H1 (cell line): ENCODE results near the gene EFHD1. TPM values are rescaled to one million over a fixed set of nuclear protein-coding genes. Genes with fewer than 3 reads are reported as not detected.

Experiments
- CTCF ChIA-PET: fragments of 300-600 bp; sonication (Branson Sonifier 250); formaldehyde crosslinking; loops from one replicate; lab custom pipeline; 2021; ENCODE audit not compliant: partially characterized antibody; lab: Charles Lee
- POLR2A ChIA-PET: fragments of 300-600 bp; sonication (Branson Sonifier 250); formaldehyde crosslinking; loops from one replicate; lab custom pipeline; 2021; ENCODE audit warnings: inconsistent platforms; ENCODE audit not compliant: partially characterized antibody; lab: Charles Lee
- DNase-seq, 2 experiments: peaks; one replicate each; pipeline versions ENCODE4 v3.0.0 to v3.0.0-alpha.2; 2010 to 2022; ENCODE audit warnings: low spot score in 2 of 2, low read depth in 1 of 2, mixed read lengths in 1 of 2
- FAIRE-seq: peaks from 2 replicates; lab custom pipeline; 2011; peaks lifted over from hg19 to GRCh38; lab: Jason Lieb, UNC
- H2AFZ ChIP-seq: 2 replicates; pipeline ENCODE4 v1.8.1; 2012; ENCODE audit warnings: low read length, inconsistent platforms
- H2AK5ac ChIP-seq: 2 replicates; pipeline ENCODE4 v1.6.1; 2013; ENCODE audit warnings: low read depth, low read length
- H2BK120ac ChIP-seq: replicated peaks from 2 replicates; pipeline ENCODE3; 2013; ENCODE audit warnings: low read depth, low read length, inconsistent platforms
- H2BK12ac ChIP-seq: 2 replicates; pipeline ENCODE4 v1.6.1; 2013; ENCODE audit warnings: low read depth, low read length
- H2BK15ac ChIP-seq: 2 replicates; pipeline ENCODE4 v1.6.1; 2013; ENCODE audit warnings: low read length
- H2BK20ac ChIP-seq: 2 replicates; pipeline ENCODE4 v1.6.1; 2013; ENCODE audit warnings: low read length
- H2BK5ac ChIP-seq: 2 replicates; pipeline ENCODE4 v1.6.1; 2013; ENCODE audit warnings: low read depth, low read length
- H3K14ac ChIP-seq: 2 replicates; pipeline ENCODE4 v1.6.1; 2013; ENCODE audit warnings: inconsistent platforms; ENCODE audit not compliant: insufficient read length
- H3K18ac ChIP-seq: 2 replicates; pipeline ENCODE4 v1.6.1; 2013; ENCODE audit warnings: low read length; ENCODE audit errors: extremely low read depth
- H3K23ac ChIP-seq: 2 replicates; pipeline ENCODE4 v1.6.1; 2013; ENCODE audit warnings: inconsistent platforms; ENCODE audit not compliant: insufficient read length
- H3K23me2 ChIP-seq: 2 replicates; pipeline ENCODE4 v1.6.1; 2013; ENCODE audit warnings: low read depth, low read length
- H3K27ac ChIP-seq: 2 replicates; pipeline ENCODE4 v1.6.1; 2011; ENCODE audit warnings: low read depth, low read length, inconsistent platforms
- H3K27me3 ChIP-seq, 4 experiments: replicated peaks in 1 of 4; 1 replicate in 1 of 4; 2 replicates in 3 of 4; pipeline versions ENCODE4 v1.6.1 to v1.8.1; 2011 to 2013; ENCODE audit warnings: low read length in 3 of 4, mild to moderate bottlenecking in 3 of 4, inconsistent platforms in 2 of 4, mixed read lengths in 2 of 4, moderate library complexity in 1 of 4; ENCODE audit not compliant: control insufficient read depth in 3 of 4, insufficient read depth in 3 of 4; ENCODE audit errors: extremely low read depth in 1 of 4
- H3K36me3 ChIP-seq, 4 experiments: 2 replicates each; pipeline versions ENCODE4 v1.6.1 to v1.8.1; 2011 to 2013; ENCODE audit warnings: mild to moderate bottlenecking in 4 of 4, low read length in 3 of 4, moderate library complexity in 2 of 4, control low read depth in 1 of 4, inconsistent platforms in 1 of 4; ENCODE audit not compliant: insufficient read depth in 4 of 4, control insufficient read depth in 2 of 4
- H3K4ac ChIP-seq: replicated peaks from 2 replicates; pipeline ENCODE3; 2013; ENCODE audit warnings: low read length, low read depth, mixed read lengths, inconsistent platforms; ENCODE audit not compliant: insufficient read length
- H3K4me1 ChIP-seq, 4 experiments: replicated peaks in 1 of 4; 1 replicate in 1 of 4; 2 replicates in 3 of 4; pipeline versions ENCODE4 v1.6.1 to v1.8.1; 2011 to 2013; ENCODE audit warnings: low read length in 3 of 4, inconsistent platforms in 2 of 4, mixed read lengths in 1 of 4; ENCODE audit not compliant: insufficient read depth in 4 of 4, control insufficient read depth in 3 of 4
- H3K4me2 ChIP-seq, 2 experiments: 2 replicates each; pipeline versions ENCODE4 v1.6.1 to v1.8.1; 2011 to 2013; ENCODE audit warnings: low read depth in 2 of 2, low read length in 2 of 2, control low read depth in 1 of 2, inconsistent platforms in 1 of 2, mild to moderate bottlenecking in 1 of 2; ENCODE audit not compliant: insufficient read depth in 1 of 2
- H3K4me3 ChIP-seq, 4 experiments: fragments of 200-600, 300-600 bp in 1 of 4; sonication (generic), shearing (Covaris generic), sonication (Bioruptor Twin) in 1 of 4; 2 replicates each; pipeline versions ENCODE4 v1.5.1 to v1.8.1; 2011 to 2016; ENCODE audit warnings: low read length in 4 of 4, low read depth in 3 of 4, control low read depth in 2 of 4, inconsistent platforms in 2 of 4, mild to moderate bottlenecking in 2 of 4, mixed read lengths in 1 of 4, moderate library complexity in 1 of 4; ENCODE audit not compliant: insufficient read depth in 2 of 4; ENCODE audit errors: extremely low read depth in 1 of 4
- H3K56ac ChIP-seq: replicated peaks from 2 replicates; pipeline ENCODE3; 2013; ENCODE audit warnings: low read depth, mild to moderate bottlenecking, mixed read lengths, low read length, inconsistent platforms; ENCODE audit not compliant: insufficient read length
- H3K79me1 ChIP-seq: 2 replicates; pipeline ENCODE4 v1.6.1; 2013; ENCODE audit warnings: low read depth, low read length, control low read depth
- H3K79me2 ChIP-seq, 2 experiments: 2 replicates each; pipeline versions ENCODE4 v1.6.1 to v1.8.1; 2012 to 2013; ENCODE audit warnings: low read length in 2 of 2, mild to moderate bottlenecking in 2 of 2, inconsistent platforms in 1 of 2; ENCODE audit not compliant: insufficient read depth in 2 of 2, control insufficient read depth in 1 of 2
- H3K9ac ChIP-seq, 4 experiments: replicated peaks in 1 of 4; 1 replicate in 1 of 4; 2 replicates in 3 of 4; pipeline versions ENCODE4 v1.6.1 to v1.8.1; 2011 to 2013; ENCODE audit warnings: low read depth in 3 of 4, low read length in 3 of 4, control low read depth in 2 of 4, mild to moderate bottlenecking in 2 of 4, moderate library complexity in 2 of 4, inconsistent platforms in 1 of 4; ENCODE audit errors: extremely low read depth in 1 of 4
- H3K9me3 ChIP-seq, 2 experiments: 2 replicates each; pipeline versions ENCODE4 v1.6.1 to v1.8.1; 2012 to 2013; ENCODE audit warnings: mild to moderate bottlenecking in 2 of 2, moderate library complexity in 2 of 2, control low read depth in 1 of 2, inconsistent platforms in 1 of 2, low read depth in 1 of 2, low read length in 1 of 2, mixed read lengths in 1 of 2; ENCODE audit not compliant: insufficient read depth in 2 of 2
- H4K20me1 ChIP-seq, 2 experiments: replicated peaks in 1 of 2; 2 replicates each; pipeline versions ENCODE3 to v1.8.1; 2011 to 2013; ENCODE audit warnings: inconsistent platforms in 2 of 2, low read length in 2 of 2, mild to moderate bottlenecking in 1 of 2; ENCODE audit not compliant: insufficient read depth in 2 of 2, control insufficient read depth in 1 of 2
- H4K5ac ChIP-seq: 2 replicates; pipeline ENCODE4 v1.6.1; 2013; ENCODE audit warnings: low read length, low read depth, mixed read lengths, inconsistent platforms; ENCODE audit not compliant: insufficient read length
- H4K8ac ChIP-seq: 2 replicates; pipeline ENCODE4 v1.8.0; 2013; ENCODE audit warnings: mild to moderate bottlenecking, moderate library complexity, low read length, inconsistent platforms; ENCODE audit not compliant: insufficient read depth; ENCODE audit errors: extremely low read depth
- H4K91ac ChIP-seq: replicated peaks from 2 replicates; pipeline ENCODE3; 2013; ENCODE audit warnings: low read length, mixed read lengths, inconsistent platforms; ENCODE audit not compliant: insufficient read length
- ATF3 ChIP-seq: IDR thresholded peaks from 2 replicates; pipeline ENCODE4 v1.6.1; 2011; ENCODE audit warnings: low read depth, mild to moderate bottlenecking, low read length; ENCODE audit not compliant: insufficient read depth
- CBX5 ChIP-seq: fragments of 300-800, 300-1000 bp; sonication (generic); IDR thresholded peaks from 2 replicates; pipeline ENCODE4 v1.7.1; 2016; ENCODE audit warnings: antibody characterized with exemption, low read length, low read depth
- CBX8 ChIP-seq: fragments of 300-800, 300-1000 bp; sonication (generic); IDR thresholded peaks from 2 replicates; pipeline ENCODE4 v1.7.1; 2016; ENCODE audit warnings: low read depth, low read length, borderline replicate concordance
- CREB1 ChIP-seq: IDR thresholded peaks from 2 replicates; pipeline ENCODE4 v1.6.1; 2012; ENCODE audit warnings: inconsistent platforms
- E2F6 ChIP-seq: IDR thresholded peaks from 2 replicates; pipeline ENCODE4 v1.6.1; 2012; ENCODE audit warnings: inconsistent platforms
- EZH2 ChIP-seq: fragments of 200-600 bp; sonication (generic); IDR thresholded peaks from 2 replicates; pipeline ENCODE4 v1.7.1; 2012; ENCODE audit warnings: low read depth, mild to moderate bottlenecking, moderate library complexity, low read length, inconsistent platforms; ENCODE audit not compliant: severe bottlenecking
- FOSL1 ChIP-seq: IDR thresholded peaks from 2 replicates; pipeline ENCODE4 v1.6.1; 2011; ENCODE audit warnings: mild to moderate bottlenecking, low read depth, low read length, moderate library complexity; ENCODE audit not compliant: insufficient read depth
- RXRA ChIP-seq: IDR thresholded peaks from 2 replicates; pipeline ENCODE4 v1.6.1; 2011; ENCODE audit warnings: low read depth, mild to moderate bottlenecking, low read length, moderate library complexity; ENCODE audit not compliant: insufficient read depth
- SIRT6 ChIP-seq: IDR thresholded peaks from one replicate; pipeline ENCODE4 v1.7.1; 2012; ENCODE audit warnings: low read length, inconsistent platforms
- TEAD4 ChIP-seq: IDR thresholded peaks from 2 replicates; pipeline ENCODE4 v1.6.1; 2012; ENCODE audit warnings: low read depth, low read length, inconsistent platforms, mixed read lengths
- ZNF274 ChIP-seq: IDR thresholded peaks from 2 replicates; pipeline ENCODE4 v1.7.0; 2012; ENCODE audit warnings: low read length, borderline replicate concordance; ENCODE audit errors: extremely low read depth
- WGBS, 2 experiments: shearing (Covaris generic) in 1 of 2; methylation state at CpG; one replicate each; pipeline versions ENCODE4 v1.1.6 to v1.1.7; 2013 to 2015; ENCODE audit warnings: low lambda C conversion rate in 2 of 2, mixed read lengths in 2 of 2, inconsistent platforms in 1 of 2, low coverage in 1 of 2, missing lambda C conversion rate in 1 of 2; ENCODE audit not compliant: insufficient replicate concordance in 2 of 2, insufficient coverage in 1 of 2, insufficient read length in 1 of 2; ENCODE audit errors: extremely low coverage in 1 of 2, missing lambda C conversion rate in 1 of 2; 5-methylcytosine and 5-hydroxymethylcytosine counted together
- polyA plus RNA-seq, 7 experiments: library from polyadenylated mRNA; depleted of rRNA in 3 of 7; stranded (reverse) in 5 of 7; unstranded in 2 of 7; fragments of >200 nt in 5 of 7; fragments of 200-250 nt in 2 of 7; gene quantifications; 1 replicate in 5 of 7; 2 replicates in 1 of 7; 4 replicates in 1 of 7; pipeline versions ENCODE4 v1.2.1 to v1.2.3, GENCODE V29; 2011 to 2013; ENCODE audit warnings: missing spikeins in 2 of 7, mixed read lengths in 2 of 7
- total RNA-seq: library from RNA; stranded (reverse); fragmentation: NEBNext Ultra II Directional; extraction: Animal tissue kit (Norgen Biotek cat#: 25700); gene quantifications from 2 replicates; pipeline ENCODE4 v1.2.1, GENCODE V29; 2021
- TF ChIP-seq, protein P1 (sequence below): IDR thresholded peaks from 2 replicates; pipeline ENCODE4 v1.6.1; 2012; ENCODE audit warnings: inconsistent platforms

EFHD1 gene
- total and polyA plus RNA-seq, 2 of the 8 experiments (the other 6 are each of a cell fraction or from before 2014, with no cell fraction given): 3.4 to 4.5 TPM

GRCh38 chr2:232584238-232584637 lies 49.2 kb upstream of the EFHD1 start:
- Histone ChIP-seq H4K20me1 (peaks cover 0 to 1% of the 10 kb centered on the region in 2 experiments), H2AK5ac (no peak overlapping the region), H4K91ac (no peak overlapping the region), H3K27me3 (no peaks in the 10 kb centered on the region), H3K4me2 (no peak overlapping the region), H3K36me3 (peaks cover 0 to 19% (median 4%) of the 10 kb centered on the region in 4 experiments; a peak in 6 of 8 replicates), H3K56ac (no peak overlapping the region), H3K4ac (no peak overlapping the region), H2AFZ (no peak overlapping the region), H4K8ac (no peak overlapping the region), H3K9me3 (no peaks in the 10 kb centered on the region), H3K18ac (no peak overlapping the region), H3K79me1 (no peaks in the 10 kb centered on the region; the same call in none of the 2 replicates), H3K79me2 (no peaks in the 10 kb centered on the region), H3K4me1 (peaks cover 0 to 4% (median 0%) of the 10 kb centered on the region in 4 experiments; a peak in 1 of 7 replicates), H3K14ac (no peak overlapping the region), H2BK120ac (no peak overlapping the region), H2BK20ac (no peak overlapping the region), H3K27ac (no peak overlapping the region), H2BK15ac (no peak overlapping the region), H2BK12ac (no peak overlapping the region), H3K9ac (no peak overlapping the region), H3K23me2 (no peaks in the 10 kb centered on the region), H3K4me3 (no peak overlapping the region), H2BK5ac (no peak overlapping the region), H3K23ac (no peak overlapping the region), H4K5ac (no peak overlapping the region)
- POLR2A ChIA-PET: interaction anchor here (0.7 to 1.6 kb wide), 5 partner anchors 8 to 113 kb away, joined by 3 to 6 read pairs (median 4); partner anchors contain the start of gene GIGYF2
- TF ChIP-seq CBX8 (no peak), EZH2 (no peak), SIRT6 (no peak), E2F6 (no peak), RXRA (no peak), CBX5 (no peak), TEAD4 (no peak), ZNF274 (no peak), FOSL1 (no peak), ATF3 (no peak), CREB1 (no peak)
- TF ChIP-seq, protein P1, sequence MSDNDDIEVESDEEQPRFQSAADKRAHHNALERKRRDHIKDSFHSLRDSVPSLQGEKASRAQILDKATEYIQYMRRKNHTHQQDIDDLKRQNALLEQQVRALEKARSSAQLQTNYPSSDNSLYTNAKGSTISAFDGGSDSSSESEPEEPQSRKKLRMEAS: no peak
- CTCF ChIA-PET: interaction anchor here (0.6 to 1.4 kb wide), 2 partner anchors 19 to 47 kb away, joined by 3 read pairs; no protein-coding TSS in a partner anchor
- no peak for FAIRE-seq
- WGBS, 2 experiments: 85% methylated on average over 6 of the region's 6 CpGs; no CpG with 5 or more reads in 1 of the 2 experiments
- no peak for DNase-seq
